Loucy (cell line): ENCODE data around the gene CSPG4.

ENCODE experiments used
- EZH2phosphoT487 ChIP-seq: fragments of 200-600 bp; IDR thresholded peaks from 2 replicates; pipeline ENCODE4 v1.6.1; 2018; ENCODE audit warnings: antibody characterized with exemption, mild to moderate bottlenecking, moderate library complexity, borderline replicate concordance
- TF ChIP-seq, protein P1 (sequence below): fragments of 200-600 bp; sonication (generic); conservative IDR thresholded peaks from 2 replicates; pipeline ENCODE4 v1.5.1; 2014; ENCODE audit warnings: mild to moderate bottlenecking, antibody characterized with exemption, low read length

- TF ChIP-seq, protein P1, sequence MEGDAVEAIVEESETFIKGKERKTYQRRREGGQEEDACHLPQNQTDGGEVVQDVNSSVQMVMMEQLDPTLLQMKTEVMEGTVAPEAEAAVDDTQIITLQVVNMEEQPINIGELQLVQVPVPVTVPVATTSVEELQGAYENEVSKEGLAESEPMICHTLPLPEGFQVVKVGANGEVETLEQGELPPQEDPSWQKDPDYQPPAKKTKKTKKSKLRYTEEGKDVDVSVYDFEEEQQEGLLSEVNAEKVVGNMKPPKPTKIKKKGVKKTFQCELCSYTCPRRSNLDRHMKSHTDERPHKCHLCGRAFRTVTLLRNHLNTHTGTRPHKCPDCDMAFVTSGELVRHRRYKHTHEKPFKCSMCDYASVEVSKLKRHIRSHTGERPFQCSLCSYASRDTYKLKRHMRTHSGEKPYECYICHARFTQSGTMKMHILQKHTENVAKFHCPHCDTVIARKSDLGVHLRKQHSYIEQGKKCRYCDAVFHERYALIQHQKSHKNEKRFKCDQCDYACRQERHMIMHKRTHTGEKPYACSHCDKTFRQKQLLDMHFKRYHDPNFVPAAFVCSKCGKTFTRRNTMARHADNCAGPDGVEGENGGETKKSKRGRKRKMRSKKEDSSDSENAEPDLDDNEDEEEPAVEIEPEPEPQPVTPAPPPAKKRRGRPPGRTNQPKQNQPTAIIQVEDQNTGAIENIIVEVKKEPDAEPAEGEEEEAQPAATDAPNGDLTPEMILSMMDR: no peak
- no peak for TF ChIP-seq EZH2phosphoT487
Measured at GRCh38 chr15:75649045-75649761, 63.4 kb downstream of the CSPG4 start.
